ENCODE results near the gene ANK2.

DNA sequence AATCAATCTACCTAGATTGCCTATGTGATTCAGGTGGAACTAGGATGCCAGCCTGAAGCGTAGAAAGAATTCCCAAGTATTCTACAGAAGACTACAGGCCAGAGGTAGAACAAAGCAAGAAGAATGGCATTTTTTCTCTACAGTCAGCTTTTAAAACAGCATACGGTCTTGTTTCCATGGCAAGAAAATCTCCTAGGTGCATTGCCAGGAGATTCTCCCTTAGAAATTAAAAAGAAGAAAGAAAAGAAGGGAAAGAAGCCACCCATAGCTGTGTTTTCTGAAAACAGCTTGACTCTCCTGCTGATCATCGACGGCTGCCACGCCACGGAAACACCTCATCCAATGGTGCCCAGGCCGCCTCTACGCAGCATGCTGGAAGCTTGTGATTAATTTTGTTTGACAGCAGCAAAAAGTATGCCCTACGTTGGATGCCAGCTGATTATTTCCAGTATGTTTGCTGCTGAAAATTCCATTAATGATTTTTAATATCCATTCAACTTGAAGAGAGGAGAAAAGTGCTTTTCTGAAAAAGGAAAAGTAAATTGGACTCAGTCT lies 24.1 kb downstream of the ANK2 start:
- TF ChIP-seq, protein P1, sequence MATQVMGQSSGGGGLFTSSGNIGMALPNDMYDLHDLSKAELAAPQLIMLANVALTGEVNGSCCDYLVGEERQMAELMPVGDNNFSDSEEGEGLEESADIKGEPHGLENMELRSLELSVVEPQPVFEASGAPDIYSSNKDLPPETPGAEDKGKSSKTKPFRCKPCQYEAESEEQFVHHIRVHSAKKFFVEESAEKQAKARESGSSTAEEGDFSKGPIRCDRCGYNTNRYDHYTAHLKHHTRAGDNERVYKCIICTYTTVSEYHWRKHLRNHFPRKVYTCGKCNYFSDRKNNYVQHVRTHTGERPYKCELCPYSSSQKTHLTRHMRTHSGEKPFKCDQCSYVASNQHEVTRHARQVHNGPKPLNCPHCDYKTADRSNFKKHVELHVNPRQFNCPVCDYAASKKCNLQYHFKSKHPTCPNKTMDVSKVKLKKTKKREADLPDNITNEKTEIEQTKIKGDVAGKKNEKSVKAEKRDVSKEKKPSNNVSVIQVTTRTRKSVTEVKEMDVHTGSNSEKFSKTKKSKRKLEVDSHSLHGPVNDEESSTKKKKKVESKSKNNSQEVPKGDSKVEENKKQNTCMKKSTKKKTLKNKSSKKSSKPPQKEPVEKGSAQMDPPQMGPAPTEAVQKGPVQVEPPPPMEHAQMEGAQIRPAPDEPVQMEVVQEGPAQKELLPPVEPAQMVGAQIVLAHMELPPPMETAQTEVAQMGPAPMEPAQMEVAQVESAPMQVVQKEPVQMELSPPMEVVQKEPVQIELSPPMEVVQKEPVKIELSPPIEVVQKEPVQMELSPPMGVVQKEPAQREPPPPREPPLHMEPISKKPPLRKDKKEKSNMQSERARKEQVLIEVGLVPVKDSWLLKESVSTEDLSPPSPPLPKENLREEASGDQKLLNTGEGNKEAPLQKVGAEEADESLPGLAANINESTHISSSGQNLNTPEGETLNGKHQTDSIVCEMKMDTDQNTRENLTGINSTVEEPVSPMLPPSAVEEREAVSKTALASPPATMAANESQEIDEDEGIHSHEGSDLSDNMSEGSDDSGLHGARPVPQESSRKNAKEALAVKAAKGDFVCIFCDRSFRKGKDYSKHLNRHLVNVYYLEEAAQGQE (IDR thresholded peaks at IDR 0.05; ENCODE audit: insufficient replicate concordance, low read depth): no peak
- TF ChIP-seq, protein P2, sequence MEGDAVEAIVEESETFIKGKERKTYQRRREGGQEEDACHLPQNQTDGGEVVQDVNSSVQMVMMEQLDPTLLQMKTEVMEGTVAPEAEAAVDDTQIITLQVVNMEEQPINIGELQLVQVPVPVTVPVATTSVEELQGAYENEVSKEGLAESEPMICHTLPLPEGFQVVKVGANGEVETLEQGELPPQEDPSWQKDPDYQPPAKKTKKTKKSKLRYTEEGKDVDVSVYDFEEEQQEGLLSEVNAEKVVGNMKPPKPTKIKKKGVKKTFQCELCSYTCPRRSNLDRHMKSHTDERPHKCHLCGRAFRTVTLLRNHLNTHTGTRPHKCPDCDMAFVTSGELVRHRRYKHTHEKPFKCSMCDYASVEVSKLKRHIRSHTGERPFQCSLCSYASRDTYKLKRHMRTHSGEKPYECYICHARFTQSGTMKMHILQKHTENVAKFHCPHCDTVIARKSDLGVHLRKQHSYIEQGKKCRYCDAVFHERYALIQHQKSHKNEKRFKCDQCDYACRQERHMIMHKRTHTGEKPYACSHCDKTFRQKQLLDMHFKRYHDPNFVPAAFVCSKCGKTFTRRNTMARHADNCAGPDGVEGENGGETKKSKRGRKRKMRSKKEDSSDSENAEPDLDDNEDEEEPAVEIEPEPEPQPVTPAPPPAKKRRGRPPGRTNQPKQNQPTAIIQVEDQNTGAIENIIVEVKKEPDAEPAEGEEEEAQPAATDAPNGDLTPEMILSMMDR (IDR thresholded peaks at IDR 0.05; ENCODE audit: insufficient read depth, low read length): no peak
- TF ChIP-seq GABPA (IDR thresholded peaks at IDR 0.05; ENCODE audit: low read depth): no peak
- no peak for TF ChIP-seq POLR2AphosphoS5 (IDR thresholded peaks at IDR 0.05; ENCODE audit: low read depth)
